Measurements from ENCODE around the gene TBC1D5.
"Not testable (repeated sequence)": the region's sequence is repeated elsewhere in the genome, so short reads cannot be mapped to it uniquely, and the experiment has no call there.

- TF ChIP-seq POLR2AphosphoS5 (IDR thresholded peaks at IDR 0.05; ENCODE audit: borderline replicate concordance, low read depth, low read length); EZH2 (IDR thresholded peaks at IDR 0.05): not testable (repeated sequence)
These were observed 46.8 kb downstream of the TBC1D5 start for GRCh38 chr3:17695665-17696064.
